Central memory CD8-positive, alpha-beta T cell (primary cell): ENCODE data around the gene GRID1.
"Not testable (repeated sequence)": the region's sequence is repeated elsewhere in the genome, so short reads cannot be mapped to it uniquely, and the experiment has no call there.

Experiments
- ATAC-seq: fragments of 150-1000 bp; cut with Tn5 transposase; replicated peaks from 2 replicates; pipeline ENCODE4 v1.10.0; 2022; ENCODE audit warnings: mild to moderate bottlenecking, moderate FRiP score, moderate number of reproducible peaks; ENCODE audit not compliant: poor library complexity, severe bottlenecking; ENCODE audit errors: extremely low read depth
- DNase-seq, 2 donors: peaks; one replicate each; pipeline ENCODE4 v3.0.0; 2021; ENCODE audit warnings: low spot score in 2 of 2
- H3K27ac Mint-ChIP-seq: one replicate; pipeline ENCODE4 v1.8.0; 2022; ENCODE audit warnings: low read depth, mild to moderate bottlenecking, moderate library complexity, mixed read lengths
- H3K27me3 Mint-ChIP-seq: one replicate; pipeline ENCODE4 v1.8.0; 2022; ENCODE audit warnings: mixed read lengths
- H3K36me3 Mint-ChIP-seq: one replicate; pipeline ENCODE4 v1.8.0; 2022; ENCODE audit warnings: mild to moderate bottlenecking, moderate library complexity, mixed read lengths; ENCODE audit not compliant: insufficient read depth
- H3K4me1 Mint-ChIP-seq: one replicate; pipeline ENCODE4 v1.8.0; 2022; ENCODE audit warnings: mixed read lengths
- H3K4me3 Mint-ChIP-seq: one replicate; pipeline ENCODE4 v1.8.0; 2022; ENCODE audit warnings: mild to moderate bottlenecking, moderate library complexity, mixed read lengths
- H3K9me3 Mint-ChIP-seq: one replicate; pipeline ENCODE4 v1.8.0; 2022; ENCODE audit warnings: mixed read lengths

Gene GRID1

DNA sequence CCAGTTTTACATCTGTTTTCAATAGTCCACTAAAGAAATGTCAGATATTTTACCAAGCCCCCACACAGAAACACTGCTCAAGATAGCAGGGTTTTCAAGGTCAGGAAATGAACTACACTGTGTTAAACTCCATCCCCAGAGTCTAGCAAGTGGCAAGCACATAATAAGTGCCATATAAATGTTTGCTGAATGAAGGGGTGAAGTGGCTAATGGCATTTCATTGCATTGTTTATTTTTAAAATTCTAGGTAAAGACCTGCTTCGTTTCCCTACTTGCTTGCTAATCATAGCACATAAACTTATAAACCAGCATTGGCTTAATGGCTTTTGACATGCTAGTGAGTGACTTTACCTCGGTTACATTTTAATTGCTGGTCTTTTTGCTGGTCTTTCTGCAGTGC, 322.6 kb downstream of the GRID1 start:
- H3K27me3 Mint-ChIP-seq, result no peaks in the 10 kb centered on the region
- no peak for ATAC-seq
- H3K27ac Mint-ChIP-seq, result no peak overlapping the region
- H3K4me3 Mint-ChIP-seq, result no peak overlapping the region
- no peak for DNase-seq
- H3K36me3 Mint-ChIP-seq, result no peaks in the 10 kb centered on the region
- no peaks in the 10 kb centered on the region for H3K9me3 Mint-ChIP-seq
- peaks cover 34% of the 10 kb centered on the region for H3K4me1 Mint-ChIP-seq

- Mint-ChIP-seq H3K36me3 (no peaks in the 10 kb centered on the region), H3K4me1 (peaks cover 31% of the 10 kb centered on the region)
Observed at GRCh38 chr10:86043236-86043635, 323.4 kb downstream of the GRID1 start.

DNA sequence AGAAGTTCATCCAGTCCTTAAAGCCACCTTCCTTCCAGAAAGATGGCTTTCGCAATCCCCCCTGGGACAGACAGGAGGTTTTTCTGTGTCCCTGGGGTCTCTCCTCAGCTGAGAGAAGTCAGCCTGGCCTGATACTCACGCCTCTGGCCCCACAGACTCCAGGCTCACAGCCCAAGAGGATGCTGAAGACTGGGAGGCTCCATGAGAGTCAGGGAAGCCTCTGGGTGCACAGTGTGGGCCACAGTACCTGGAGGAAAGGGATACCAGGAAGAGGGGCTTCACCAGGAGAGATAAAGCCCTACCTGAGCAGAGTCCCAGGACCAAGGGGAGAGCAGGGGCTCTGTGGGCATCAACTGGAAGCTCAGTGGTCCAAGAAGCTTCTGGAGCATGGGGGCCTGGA, 324.4 kb downstream of the GRID1 start:
- ATAC-seq (no peak), DNase-seq (no peak)
- peaks cover 20% of the 10 kb centered on the region for H3K4me1 Mint-ChIP-seq
- H3K36me3 Mint-ChIP-seq, result no peaks in the 10 kb centered on the region
- H3K27ac Mint-ChIP-seq, result no peak overlapping the region
- no peaks in the 10 kb centered on the region for H3K27me3 Mint-ChIP-seq
- H3K4me3 Mint-ChIP-seq, result no peak overlapping the region
- no peaks in the 10 kb centered on the region for H3K9me3 Mint-ChIP-seq

More at GRCh38 chr10:86043236-86043635, 323.4 kb downstream of the GRID1 start:
- Mint-ChIP-seq H3K27me3 (no peaks in the 10 kb centered on the region), H3K4me3 (no peak overlapping the region), H3K9me3 (no peaks in the 10 kb centered on the region), H3K27ac (peak overlapping the region; percentile 56)
- DNase-seq (no peak), ATAC-seq (no peak)

DNA sequence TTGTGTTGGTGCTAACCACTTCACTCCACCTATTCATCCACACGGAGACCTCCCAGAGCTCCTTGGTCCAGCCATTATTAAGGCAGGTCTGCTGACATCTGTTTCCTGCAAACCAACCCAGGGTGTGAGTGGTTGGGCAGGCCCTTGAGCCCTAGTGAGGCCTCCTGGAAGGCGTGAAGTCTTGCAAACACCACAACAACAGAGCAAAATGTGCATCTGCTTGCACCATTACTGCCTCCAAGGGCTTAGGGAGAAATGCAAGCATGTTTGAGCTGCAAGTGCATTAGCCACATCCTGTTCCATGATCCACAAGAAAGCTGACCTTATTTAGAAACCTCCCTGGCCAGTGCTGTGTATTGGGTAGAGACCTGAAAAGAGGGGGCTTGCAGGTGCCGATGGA, 325.5 kb downstream of the GRID1 start:
- H3K36me3 Mint-ChIP-seq, result no peaks in the 10 kb centered on the region
- H3K27me3 Mint-ChIP-seq, result no peaks in the 10 kb centered on the region
- H3K4me1 Mint-ChIP-seq, result peaks cover 10% of the 10 kb centered on the region
- H3K4me3 Mint-ChIP-seq, result no peak overlapping the region
- no peaks in the 10 kb centered on the region for H3K9me3 Mint-ChIP-seq
- H3K27ac Mint-ChIP-seq, result no peak overlapping the region
- DNase-seq, result no peak
- no peak for ATAC-seq

GRCh38 chr10:86038371-86038770, 328.2 kb downstream of the GRID1 start:
- no peaks in the 10 kb centered on the region for H3K27me3 Mint-ChIP-seq
- H3K4me1 Mint-ChIP-seq, result peaks cover 10% of the 10 kb centered on the region
- H3K4me3 Mint-ChIP-seq, result no peak overlapping the region
- ATAC-seq (no peak), DNase-seq (no peak)
- H3K27ac Mint-ChIP-seq, result no peak overlapping the region
- no peaks in the 10 kb centered on the region for H3K36me3 Mint-ChIP-seq
- no peaks in the 10 kb centered on the region for H3K9me3 Mint-ChIP-seq

DNA sequence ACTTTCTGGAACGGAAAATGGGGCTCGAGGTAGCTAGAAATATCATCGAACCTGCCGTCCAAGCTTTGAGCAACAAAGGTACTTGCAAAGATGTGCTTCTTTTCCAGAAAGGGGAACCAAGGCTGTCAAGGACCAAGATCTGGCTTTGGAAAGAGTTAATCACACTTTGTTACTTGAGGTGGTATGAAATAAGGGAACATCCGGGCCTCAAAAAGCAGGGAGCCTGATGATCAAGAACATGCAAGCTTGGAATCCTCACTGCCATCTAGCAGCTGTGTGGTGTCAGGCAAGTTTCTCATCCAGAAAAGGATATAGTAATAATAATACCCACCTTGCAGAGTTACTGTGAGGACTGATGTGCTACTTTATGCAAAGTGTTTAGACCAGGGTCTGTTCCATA, 329.5 kb downstream of the GRID1 start:
- no peak for DNase-seq
- Mint-ChIP-seq H3K27ac (no peak overlapping the region), H3K4me1 (peaks cover 10% of the 10 kb centered on the region), H3K4me3 (no peak overlapping the region), H3K36me3 (no peaks in the 10 kb centered on the region), H3K9me3 (no peaks in the 10 kb centered on the region), H3K27me3 (no peaks in the 10 kb centered on the region)
- no peak for ATAC-seq

GRCh38 chr10:86036544-86036831, 330.1 kb downstream of the GRID1 start:
- H3K27me3 Mint-ChIP-seq, result peaks cover 5% of the 10 kb centered on the region
- H3K4me1 Mint-ChIP-seq, result peaks cover 8% of the 10 kb centered on the region
- no peak for ATAC-seq
- H3K4me3 Mint-ChIP-seq, result no peak overlapping the region
- no peak overlapping the region for H3K27ac Mint-ChIP-seq
- no peak for DNase-seq
- H3K9me3 Mint-ChIP-seq, result no peaks in the 10 kb centered on the region
- H3K36me3 Mint-ChIP-seq, result no peaks in the 10 kb centered on the region

DNA sequence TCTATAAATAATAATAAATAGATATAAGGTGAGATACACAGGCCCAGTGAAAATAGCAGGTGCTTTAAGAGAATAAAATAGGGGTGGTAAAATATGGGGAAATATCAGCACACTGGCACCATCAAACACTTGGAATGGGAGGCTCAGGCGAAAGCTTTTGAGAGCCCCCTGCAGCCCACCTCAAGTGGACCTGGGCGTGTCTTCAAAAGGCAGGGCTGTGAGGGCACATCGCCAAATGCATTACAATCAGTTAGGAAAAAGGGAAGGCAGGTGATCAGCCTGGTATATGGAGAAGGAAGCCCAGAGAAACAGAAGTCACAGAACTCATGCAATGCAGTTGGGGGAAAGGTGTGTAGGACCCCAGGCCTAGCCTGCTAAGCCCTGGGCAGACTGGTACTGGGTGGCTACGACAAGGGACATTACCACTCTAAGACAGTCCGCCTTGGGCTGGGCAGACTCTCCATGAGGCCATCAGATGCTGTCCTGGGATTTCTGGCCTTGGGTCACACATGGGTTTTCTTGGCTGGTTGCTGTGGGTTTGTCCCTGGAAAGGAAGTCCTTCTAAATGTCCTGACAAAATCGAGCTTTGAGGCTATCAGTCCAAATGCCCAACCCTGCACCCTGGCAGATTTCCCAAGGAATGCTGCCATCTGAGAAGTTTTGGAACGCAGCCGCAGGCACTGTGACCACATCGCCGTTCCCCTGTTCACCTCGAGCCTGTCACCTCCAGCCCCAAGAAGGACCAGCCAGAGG, 330.6 kb downstream of the GRID1 start:
- Mint-ChIP-seq H3K4me1 (peaks cover 4% of the 10 kb centered on the region), H3K27ac (no peak overlapping the region), H3K36me3 (no peaks in the 10 kb centered on the region), H3K9me3 (no peaks in the 10 kb centered on the region), H3K27me3 (peaks cover 10% of the 10 kb centered on the region), H3K4me3 (no peak overlapping the region)
- DNase-seq, result no peak
- ATAC-seq, result no peak

DNA sequence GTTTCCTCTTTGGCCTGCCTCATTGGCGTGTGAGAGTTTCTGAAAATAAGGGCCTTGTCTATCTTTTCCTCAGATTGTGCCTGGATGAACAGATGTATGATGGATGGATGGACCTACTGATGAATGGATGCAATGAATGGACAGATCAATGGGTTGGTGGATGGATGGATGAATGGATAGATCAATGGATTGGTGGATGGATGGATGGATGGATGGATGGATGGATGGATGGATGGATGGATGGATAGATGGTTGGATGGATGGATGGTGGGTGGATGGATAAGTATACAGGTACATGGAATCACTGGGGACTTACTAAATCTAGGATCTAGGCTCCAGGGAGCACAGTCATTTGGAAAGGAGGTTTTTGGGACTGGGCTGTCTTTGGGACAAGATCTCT, 331.9 kb downstream of the GRID1 start:
- Mint-ChIP-seq H3K27me3 (peaks cover 10% of the 10 kb centered on the region), H3K4me1 (no peaks in the 10 kb centered on the region), H3K4me3 (no peak overlapping the region), H3K36me3 (no peaks in the 10 kb centered on the region), H3K9me3 (no peaks in the 10 kb centered on the region), H3K27ac (no peak overlapping the region)
- DNase-seq (no peak), ATAC-seq (no peak)

- Mint-ChIP-seq H3K4me3 (no peak overlapping the region), H3K27me3 (peaks cover 19% of the 10 kb centered on the region), H3K27ac (no peak overlapping the region), H3K4me1 (no peaks in the 10 kb centered on the region), H3K9me3 (no peaks in the 10 kb centered on the region), H3K36me3 (no peaks in the 10 kb centered on the region)
- ATAC-seq (no peak), DNase-seq (no peak)
Observed at GRCh38 chr10:86033581-86033980, 333.0 kb downstream of the GRID1 start.

DNA sequence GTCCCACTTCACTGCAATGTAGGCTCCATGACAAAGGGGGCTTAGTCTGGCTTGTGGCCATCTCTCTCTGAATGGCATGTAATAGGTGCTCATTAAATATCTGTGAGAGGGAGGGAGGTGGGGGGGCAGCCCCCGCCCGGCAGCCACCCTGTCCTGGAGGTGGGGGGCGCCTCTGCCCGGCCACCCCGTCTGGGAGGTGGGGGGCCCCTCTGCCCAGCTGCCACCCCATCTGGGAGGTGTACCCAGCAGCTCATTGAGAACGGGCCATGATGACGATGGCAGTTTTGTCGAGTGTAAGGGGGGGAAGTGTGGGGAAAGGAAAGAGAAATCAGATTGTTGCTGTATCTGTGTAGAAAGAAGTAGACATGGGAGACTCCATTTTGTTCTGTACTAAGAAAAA, 334.5 kb downstream of the GRID1 start:
- H3K27me3 Mint-ChIP-seq, result peaks cover 19% of the 10 kb centered on the region
- H3K36me3 Mint-ChIP-seq, H3K27ac Mint-ChIP-seq, DNase-seq, H3K4me1 Mint-ChIP-seq, H3K4me3 Mint-ChIP-seq, ATAC-seq, H3K9me3 Mint-ChIP-seq: not testable (repeated sequence)

DNA sequence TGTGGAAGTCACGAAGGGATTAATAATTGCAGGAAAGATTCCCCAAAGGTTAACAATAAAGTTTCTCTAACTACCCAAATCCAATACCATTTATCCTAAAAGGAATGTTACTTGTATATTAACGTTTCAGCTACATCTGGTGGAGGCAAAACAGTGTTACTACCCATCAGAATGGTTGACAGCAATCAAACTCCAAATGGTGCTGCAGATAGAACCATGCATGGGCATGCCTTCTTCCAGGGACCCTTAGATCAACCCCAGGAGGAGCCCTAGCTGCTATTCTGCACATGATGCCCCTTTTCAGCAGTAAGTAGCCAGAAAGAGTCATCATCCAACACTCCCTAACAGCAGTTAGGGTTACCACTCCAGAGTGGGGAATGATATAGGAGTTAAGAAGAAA, 336.3 kb downstream of the GRID1 start:
- Mint-ChIP-seq H3K27ac (no peak overlapping the region), H3K4me1 (no peaks in the 10 kb centered on the region), H3K36me3 (no peaks in the 10 kb centered on the region), H3K4me3 (no peak overlapping the region), H3K9me3 (no peaks in the 10 kb centered on the region), H3K27me3 (peaks cover 19% of the 10 kb centered on the region)
- no peak for ATAC-seq
- no peak for DNase-seq

GRCh38 chr10:86027346-86027745, 339.2 kb downstream of the GRID1 start:
- Mint-ChIP-seq H3K9me3 (no peaks in the 10 kb centered on the region), H3K4me3 (no peak overlapping the region), H3K27ac (no peak overlapping the region), H3K36me3 (no peaks in the 10 kb centered on the region), H3K27me3 (peaks cover 19% of the 10 kb centered on the region), H3K4me1 (no peaks in the 10 kb centered on the region)
- ATAC-seq (no peak), DNase-seq (no peak)

DNA sequence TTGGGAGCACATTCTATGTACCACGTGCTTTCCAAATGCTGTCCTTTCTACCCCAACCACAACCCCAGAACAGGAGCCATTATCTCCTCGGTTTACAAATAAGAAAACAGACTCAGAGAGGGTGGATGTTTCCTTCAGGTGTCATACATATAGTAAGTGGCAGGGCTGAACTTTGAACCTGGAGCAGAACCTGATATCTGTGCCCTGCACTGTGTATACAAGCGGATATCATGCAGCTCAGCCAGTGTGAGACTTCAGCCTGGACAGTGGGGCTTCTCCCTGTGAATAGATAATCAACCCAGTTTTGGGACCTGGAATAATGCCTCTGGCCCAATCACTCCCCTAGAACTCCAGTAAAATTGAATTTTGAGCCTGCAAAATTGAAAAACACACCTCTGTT, 341.1 kb downstream of the GRID1 start:
- H3K4me3 Mint-ChIP-seq, result no peak overlapping the region
- H3K36me3 Mint-ChIP-seq, result no peaks in the 10 kb centered on the region
- H3K9me3 Mint-ChIP-seq, result no peaks in the 10 kb centered on the region
- ATAC-seq (no peak), DNase-seq (no peak)
- no peaks in the 10 kb centered on the region for H3K4me1 Mint-ChIP-seq
- peaks cover 10% of the 10 kb centered on the region for H3K27me3 Mint-ChIP-seq
- H3K27ac Mint-ChIP-seq, result no peak overlapping the region
